ENCODE data around the gene ZCWPW1.
"Not testable (repeated sequence)": the region's sequence is repeated elsewhere in the genome, so short reads cannot be mapped to it uniquely, and the experiment has no call there.

The ZCWPW1 gene

GRCh38 chr7:100384628-100385294, 43.7 kb downstream of the ZCWPW1 start:
- Histone ChIP-seq H3K27ac (ENCODE audit: low read length) (no peak overlapping the region), H3K9me3 (ENCODE audit: control insufficient read depth, insufficient read depth, low read length) (no peaks in the 10 kb centered on the region), H3K4me1 (ENCODE audit: control insufficient read depth, insufficient read depth, low read length) (no peaks in the 10 kb centered on the region), H3K4me3 (ENCODE audit: low read length) (no peak overlapping the region), H3K36me3 (ENCODE audit: control insufficient read depth, insufficient read depth, low read length) (no peaks in the 10 kb centered on the region), H3K27me3 (ENCODE audit: control insufficient read depth, insufficient read depth, low read length) (no peaks in the 10 kb centered on the region; the same call in 1 of the 2 replicates)
- no peak for DNase-seq (ENCODE audit: low read depth, low spot score)
- WGBS (ENCODE audit: insufficient coverage, insufficient read length): no CpG with 5 or more reads among the region's 6 CpGs

GRCh38 chr7:100382234-100382853, 46.2 kb downstream of the ZCWPW1 start:
- not testable (repeated sequence) for H3K4me3 ChIP-seq (ENCODE audit: low read length); H3K27ac ChIP-seq (ENCODE audit: low read length)
- WGBS (ENCODE audit: insufficient coverage, insufficient read length): no CpG with 5 or more reads among the region's 8 CpGs

GRCh38 chr7:100381531-100382233, 46.8 kb downstream of the ZCWPW1 start:
- WGBS (ENCODE audit: insufficient coverage, insufficient read length): no CpG with 5 or more reads among the region's 49 CpGs
- not testable (repeated sequence) for DNase-seq (ENCODE audit: low read depth, low spot score); H3K4me3 ChIP-seq (ENCODE audit: low read length); H3K27ac ChIP-seq (ENCODE audit: low read length); H3K4me1 ChIP-seq (ENCODE audit: control insufficient read depth, insufficient read depth, low read length); H3K36me3 ChIP-seq (ENCODE audit: control insufficient read depth, insufficient read depth, low read length); H3K9me3 ChIP-seq (ENCODE audit: control insufficient read depth, insufficient read depth, low read length); H3K27me3 ChIP-seq (ENCODE audit: control insufficient read depth, insufficient read depth, low read length)

More at GRCh38 chr7:100382234-100382853, 46.2 kb downstream of the ZCWPW1 start:
- H3K4me1 ChIP-seq (ENCODE audit: control insufficient read depth, insufficient read depth, low read length); DNase-seq (ENCODE audit: low read depth, low spot score); H3K36me3 ChIP-seq (ENCODE audit: control insufficient read depth, insufficient read depth, low read length); H3K9me3 ChIP-seq (ENCODE audit: control insufficient read depth, insufficient read depth, low read length); H3K27me3 ChIP-seq (ENCODE audit: control insufficient read depth, insufficient read depth, low read length): not testable (repeated sequence)

DNA sequence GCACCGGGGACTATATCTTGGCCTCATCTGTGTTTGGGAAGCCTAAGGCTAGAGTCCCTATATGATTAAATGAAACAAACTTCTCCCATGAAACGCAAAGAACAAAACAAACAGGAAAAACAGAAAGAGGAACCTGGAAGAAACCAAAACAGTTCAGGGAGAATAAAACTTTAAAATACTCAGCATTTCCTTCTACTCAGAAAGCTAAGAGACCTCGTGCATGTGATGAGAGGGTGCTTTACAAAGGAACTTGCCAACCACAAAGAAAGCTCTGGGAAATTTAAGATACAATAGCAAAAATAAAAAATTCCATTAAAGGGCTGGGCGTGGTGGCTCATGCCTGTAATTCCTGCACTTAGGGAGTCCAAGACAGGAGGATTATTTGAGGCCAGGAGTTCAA, 48.3 kb downstream of the ZCWPW1 start:
- Histone ChIP-seq H3K4me1 (ENCODE audit: control insufficient read depth, insufficient read depth, low read length) (no peaks in the 10 kb centered on the region), H3K27ac (ENCODE audit: low read length) (no peak overlapping the region), H3K27me3 (ENCODE audit: control insufficient read depth, insufficient read depth, low read length) (no peaks in the 10 kb centered on the region; the same call in 1 of the 2 replicates), H3K9me3 (ENCODE audit: control insufficient read depth, insufficient read depth, low read length) (no peaks in the 10 kb centered on the region), H3K4me3 (ENCODE audit: low read length) (no peak overlapping the region), H3K36me3 (ENCODE audit: control insufficient read depth, insufficient read depth, low read length) (no peaks in the 10 kb centered on the region)
- no peak for DNase-seq (ENCODE audit: low read depth, low spot score)
- no CpG with 5 or more reads among the region's 4 CpGs for WGBS (ENCODE audit: insufficient coverage, insufficient read length)

DNA sequence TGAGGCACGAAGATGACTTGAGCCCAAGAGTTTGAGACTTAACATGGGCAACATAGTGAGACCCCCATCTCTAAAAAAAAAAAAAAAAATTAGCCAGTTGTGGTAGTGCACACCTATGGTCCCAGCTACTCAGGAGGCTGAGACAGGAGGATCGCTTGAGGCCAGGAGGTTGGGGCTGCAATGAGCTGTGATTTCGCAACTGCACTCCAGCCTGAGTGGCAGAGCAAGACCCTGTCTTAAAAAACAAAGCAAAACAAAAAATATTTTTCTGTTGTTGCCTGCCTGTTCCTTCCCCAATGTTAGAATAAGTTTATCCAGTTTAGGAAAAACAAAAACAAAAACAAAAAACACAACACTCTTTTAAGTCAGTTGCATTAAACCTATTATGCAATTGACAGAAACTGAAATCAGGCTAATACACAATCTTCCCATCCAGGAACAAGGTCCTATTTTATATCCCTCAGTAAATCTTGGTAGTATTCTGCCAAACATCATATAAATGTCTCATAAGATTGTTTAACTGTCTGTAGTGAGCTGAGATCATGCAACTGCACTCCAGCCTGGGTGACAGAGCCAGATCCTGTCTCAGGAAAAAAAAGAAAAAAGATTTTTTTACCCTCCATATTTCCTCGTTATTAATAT, 50.3 kb downstream of the ZCWPW1 start:
- H3K27me3 ChIP-seq (ENCODE audit: control insufficient read depth, insufficient read depth, low read length): no peaks in the 10 kb centered on the region; the same call in 1 of the 2 replicates
- WGBS (ENCODE audit: insufficient coverage, insufficient read length): no CpG with 5 or more reads among the region's 4 CpGs
- H3K9me3 ChIP-seq (ENCODE audit: control insufficient read depth, insufficient read depth, low read length): no peaks in the 10 kb centered on the region; the same call in 1 of the 2 replicates
- no peak overlapping the region for H3K4me3 ChIP-seq (ENCODE audit: low read length)
- no peaks in the 10 kb centered on the region for H3K36me3 ChIP-seq (ENCODE audit: control insufficient read depth, insufficient read depth, low read length)
- no peak overlapping the region for H3K27ac ChIP-seq (ENCODE audit: low read length)
- no peaks in the 10 kb centered on the region; the same call in 1 of the 2 replicates for H3K4me1 ChIP-seq (ENCODE audit: control insufficient read depth, insufficient read depth, low read length)
- no peak for DNase-seq (ENCODE audit: low read depth, low spot score)

DNA sequence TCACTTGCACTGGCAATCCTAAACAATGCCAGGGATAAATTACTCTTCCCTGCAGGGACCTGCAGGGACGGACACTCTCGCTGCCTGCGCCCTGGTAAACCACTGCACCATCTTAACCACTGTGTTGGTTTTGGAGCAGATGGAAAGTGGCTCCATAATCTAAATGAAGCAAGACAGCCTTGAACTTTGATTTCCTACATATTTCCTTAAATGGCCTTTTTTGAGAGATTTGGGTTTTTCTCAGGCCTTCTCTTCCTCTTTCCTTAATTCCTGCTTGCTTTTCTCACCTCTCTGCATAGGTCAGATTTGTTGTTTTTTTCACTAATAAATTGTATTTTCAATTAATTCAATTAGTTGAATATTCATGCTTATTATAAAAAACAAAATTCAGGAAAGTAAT, 52.4 kb downstream of the ZCWPW1 start:
- H3K27me3 ChIP-seq (ENCODE audit: control insufficient read depth, insufficient read depth, low read length): no peaks in the 10 kb centered on the region
- H3K27ac ChIP-seq (ENCODE audit: low read length): no peak overlapping the region
- DNase-seq (ENCODE audit: low read depth, low spot score): no peak
- no peaks in the 10 kb centered on the region; the same call in 1 of the 2 replicates for H3K9me3 ChIP-seq (ENCODE audit: control insufficient read depth, insufficient read depth, low read length)
- H3K36me3 ChIP-seq (ENCODE audit: control insufficient read depth, insufficient read depth, low read length): no peaks in the 10 kb centered on the region
- WGBS (ENCODE audit: insufficient coverage, insufficient read length): no CpG with 5 or more reads among the region's 3 CpGs
- H3K4me1 ChIP-seq (ENCODE audit: control insufficient read depth, insufficient read depth, low read length): peaks cover 1% of the 10 kb centered on the region; the same call in 1 of the 2 replicates
- no peak overlapping the region for H3K4me3 ChIP-seq (ENCODE audit: low read length)

- Histone ChIP-seq H3K4me1 (ENCODE audit: control insufficient read depth, insufficient read depth, low read length) (peaks cover 4% of the 10 kb centered on the region; the same call in 1 of the 2 replicates), H3K27ac (ENCODE audit: low read length) (no peak overlapping the region), H3K36me3 (ENCODE audit: control insufficient read depth, insufficient read depth, low read length) (no peaks in the 10 kb centered on the region), H3K4me3 (ENCODE audit: low read length) (no peak overlapping the region), H3K9me3 (ENCODE audit: control insufficient read depth, insufficient read depth, low read length) (no peaks in the 10 kb centered on the region; the same call in 1 of the 2 replicates), H3K27me3 (ENCODE audit: control insufficient read depth, insufficient read depth, low read length) (no peaks in the 10 kb centered on the region)
- no peak for DNase-seq (ENCODE audit: low read depth, low spot score)
- no CpG with 5 or more reads among the region's 5 CpGs for WGBS (ENCODE audit: insufficient coverage, insufficient read length)
These were observed 53.9 kb downstream of the ZCWPW1 start for GRCh38 chr7:100374601-100375000.

- not testable (repeated sequence) for H3K9me3 ChIP-seq (ENCODE audit: control insufficient read depth, insufficient read depth, low read length); H3K27ac ChIP-seq (ENCODE audit: low read length); H3K4me1 ChIP-seq (ENCODE audit: control insufficient read depth, insufficient read depth, low read length); DNase-seq (ENCODE audit: low read depth, low spot score); H3K27me3 ChIP-seq (ENCODE audit: control insufficient read depth, insufficient read depth, low read length); H3K36me3 ChIP-seq (ENCODE audit: control insufficient read depth, insufficient read depth, low read length); H3K4me3 ChIP-seq (ENCODE audit: low read length)
- WGBS (ENCODE audit: insufficient coverage, insufficient read length): no CpG with 5 or more reads among the region's 15 CpGs
These were observed 54.5 kb downstream of the ZCWPW1 start for GRCh38 chr7:100373870-100374598.

DNA sequence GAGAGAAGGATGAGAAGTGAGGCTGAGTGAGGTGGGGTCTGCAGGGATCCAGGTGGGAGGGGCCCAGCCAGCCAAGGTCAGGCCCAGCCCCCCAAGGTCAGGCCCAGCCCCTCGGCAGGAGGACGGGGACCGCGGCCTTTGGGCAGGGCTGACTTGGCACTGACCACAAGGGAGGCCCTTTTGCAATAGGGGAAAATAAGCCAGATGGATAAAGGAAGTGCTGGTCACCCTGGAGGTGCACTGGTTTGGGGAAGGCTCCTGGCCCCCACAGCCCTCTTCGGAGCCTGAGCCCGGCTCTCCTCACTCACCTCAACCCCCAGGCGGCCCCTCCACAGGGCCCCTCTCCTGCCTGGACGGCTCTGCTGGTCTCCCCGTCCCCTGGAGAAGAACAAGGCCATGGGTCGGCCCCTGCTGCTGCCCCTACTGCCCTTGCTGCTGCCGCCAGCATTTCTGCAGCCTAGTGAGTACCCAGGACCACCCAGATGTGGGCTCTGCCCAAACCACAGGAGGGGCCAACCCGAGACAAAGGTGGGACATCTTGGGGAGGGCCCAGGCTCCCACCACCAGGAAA, 55.2 kb downstream of the ZCWPW1 start, which contains the start of gene PILRA:
Gene PILRA, plus strand, starts transcription at position 227 of the 571 bp plus-strand sequence. Its CDS starts 170 bp downstream, at position 397.
- H3K4me3 ChIP-seq (ENCODE audit: low read length): no peak within 1 kb of the TSS
- DNase-seq (ENCODE audit: low read depth, low spot score): no peak
- H3K4me1 ChIP-seq (ENCODE audit: control insufficient read depth, insufficient read depth, low read length): peaks cover 6% of the 10 kb centered on the region; the same call in 1 of the 2 replicates

More for the DNA sequence above, 55.2 kb downstream of the ZCWPW1 start, which contains the start of gene PILRA:
- Histone ChIP-seq H3K36me3 (ENCODE audit: control insufficient read depth, insufficient read depth, low read length) (no peaks in the 10 kb centered on the region), H3K27ac (ENCODE audit: low read length) (no peak within 1 kb of the TSS), H3K9me3 (ENCODE audit: control insufficient read depth, insufficient read depth, low read length) (no peaks in the 10 kb centered on the region; the same call in 1 of the 2 replicates), H3K27me3 (ENCODE audit: control insufficient read depth, insufficient read depth, low read length) (no peaks in the 10 kb centered on the region)
- WGBS (ENCODE audit: insufficient coverage, insufficient read length): no CpG with 5 or more reads among the region's 12 CpGs
